GM18519 (cell line): Measurements from ENCODE around the gene SMAD3.

Experiments
- ATAC-seq: cut with Tn5 transposase; IDR thresholded peaks from one replicate; pipeline ENCODE4 v1.9.1; 2021; ENCODE audit warnings: mild to moderate bottlenecking, moderate library complexity; ENCODE audit not compliant: unreplicated experiment, low FRiP score

SMAD3 gene

DNA sequence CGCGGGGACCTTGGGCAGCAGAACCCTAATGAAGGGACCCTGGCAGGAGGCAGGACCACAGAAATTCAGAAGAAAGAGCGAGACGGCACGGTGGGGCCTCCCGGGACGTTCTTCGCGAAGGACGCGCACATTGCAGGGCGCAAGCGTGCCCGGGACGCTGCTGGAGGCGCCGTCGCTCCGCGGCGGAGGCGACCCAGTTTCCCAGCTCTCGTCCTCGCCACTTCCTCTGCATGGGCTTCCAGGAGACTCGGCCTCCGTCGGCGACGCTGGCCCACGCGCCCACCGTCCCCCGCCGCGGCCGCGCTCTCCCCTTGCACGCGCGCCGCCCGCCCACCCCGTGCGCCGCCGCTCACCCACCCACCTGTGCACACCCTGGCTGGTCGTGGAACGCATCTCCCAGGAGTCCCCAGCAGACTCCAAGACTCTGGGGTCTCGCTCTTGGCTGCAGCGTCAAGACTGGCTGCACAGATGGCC is 31.8 kb upstream of the SMAD3 start:
- no peak for ATAC-seq

DNA sequence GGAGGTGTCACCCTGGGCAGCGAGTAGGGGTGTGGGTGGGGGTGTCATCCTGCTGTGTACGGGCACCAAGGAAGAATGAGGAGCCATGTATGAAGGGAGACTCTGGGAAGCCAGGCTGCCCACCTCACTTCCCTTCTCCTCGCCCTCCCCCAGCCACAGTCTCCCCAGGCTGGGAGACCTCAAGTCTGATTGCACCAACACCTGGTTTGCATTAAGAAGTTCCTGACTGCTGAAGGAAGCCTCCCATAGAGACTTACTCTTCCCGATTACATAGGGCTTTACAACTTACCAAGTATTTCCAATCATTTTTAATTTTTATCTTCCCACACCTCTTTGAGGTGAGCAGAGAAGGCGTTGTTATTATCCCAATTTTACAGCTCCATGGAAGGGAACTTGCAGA is 29.5 kb upstream of the SMAD3 start:
- no peak for ATAC-seq

DNA sequence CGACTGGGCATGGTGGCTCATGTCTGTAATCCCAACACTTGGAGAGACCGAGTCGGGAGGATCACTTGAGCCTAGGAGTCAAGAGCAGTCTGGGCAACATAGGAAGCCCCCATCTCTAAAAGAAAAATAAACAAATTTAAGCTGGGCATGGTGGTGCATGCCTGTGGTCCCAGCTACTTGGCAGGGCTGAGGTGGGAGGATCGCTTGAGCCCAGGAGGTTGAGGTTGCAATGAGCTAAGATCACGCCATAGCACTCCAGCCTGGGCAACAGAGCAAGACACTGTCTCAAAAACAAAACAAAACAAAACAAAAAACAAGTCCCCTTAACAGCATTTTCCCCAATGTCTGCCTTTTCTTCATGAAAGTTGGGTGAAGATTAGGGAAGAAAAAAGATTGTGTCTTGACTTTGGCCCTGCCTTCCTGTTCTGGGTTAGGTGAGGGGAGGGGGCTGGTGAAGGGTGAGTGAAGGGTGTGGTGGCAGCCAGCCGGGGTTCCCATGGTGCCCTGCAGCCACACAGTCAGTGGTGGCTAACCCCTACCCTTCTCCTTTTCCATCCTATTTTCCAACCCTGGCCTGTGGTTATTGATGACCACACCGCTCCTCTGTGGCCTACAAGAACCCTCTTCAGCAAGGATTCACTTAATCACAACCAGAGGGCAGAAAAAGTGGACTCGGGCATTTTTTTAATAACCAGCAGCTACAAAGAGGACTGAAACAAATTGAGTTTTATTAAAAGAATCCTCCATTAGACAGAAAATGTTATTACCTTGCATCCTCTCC is 28.4 kb upstream of the SMAD3 start:
- ATAC-seq, result no peak

DNA sequence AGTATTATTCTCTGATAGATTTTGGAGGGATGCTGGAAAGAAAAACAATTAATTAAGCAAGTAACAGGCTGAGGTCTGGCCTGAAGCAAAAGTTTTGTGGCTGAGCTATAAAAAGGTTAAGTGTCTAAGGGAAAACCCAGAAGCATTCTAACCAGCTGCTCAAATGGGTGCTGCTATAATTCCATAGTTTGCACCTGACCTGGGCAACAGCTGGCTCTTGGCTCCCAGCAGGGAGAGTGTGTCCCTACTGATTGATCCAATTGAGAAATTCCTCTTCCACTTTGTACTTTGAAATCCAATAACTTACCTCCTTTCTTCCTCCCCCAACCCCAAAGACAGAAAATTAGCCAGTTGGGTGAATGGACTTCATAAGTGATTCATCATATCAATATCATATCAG is 27.7 kb upstream of the SMAD3 start:
- ATAC-seq, result no peak

DNA sequence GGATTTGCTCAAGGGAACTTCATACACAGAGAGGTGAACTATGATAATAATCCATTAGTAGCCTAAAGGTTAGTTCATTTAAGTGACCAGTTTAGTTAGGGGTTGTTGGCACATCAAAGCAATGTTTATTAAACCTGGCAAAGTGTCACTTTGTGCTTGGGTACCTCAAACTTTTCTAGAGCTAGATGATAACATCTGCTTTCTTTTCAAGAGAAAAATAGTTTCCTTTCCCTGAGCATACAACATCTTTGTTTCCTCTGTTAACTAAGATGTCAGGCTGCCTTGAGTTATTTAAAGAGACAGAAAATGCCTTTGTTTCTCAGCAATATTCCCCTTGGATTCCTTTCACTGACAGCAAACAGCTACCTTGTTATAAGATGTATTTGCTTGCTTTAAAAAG is 26.7 kb upstream of the SMAD3 start:
- ATAC-seq, result no peak

DNA sequence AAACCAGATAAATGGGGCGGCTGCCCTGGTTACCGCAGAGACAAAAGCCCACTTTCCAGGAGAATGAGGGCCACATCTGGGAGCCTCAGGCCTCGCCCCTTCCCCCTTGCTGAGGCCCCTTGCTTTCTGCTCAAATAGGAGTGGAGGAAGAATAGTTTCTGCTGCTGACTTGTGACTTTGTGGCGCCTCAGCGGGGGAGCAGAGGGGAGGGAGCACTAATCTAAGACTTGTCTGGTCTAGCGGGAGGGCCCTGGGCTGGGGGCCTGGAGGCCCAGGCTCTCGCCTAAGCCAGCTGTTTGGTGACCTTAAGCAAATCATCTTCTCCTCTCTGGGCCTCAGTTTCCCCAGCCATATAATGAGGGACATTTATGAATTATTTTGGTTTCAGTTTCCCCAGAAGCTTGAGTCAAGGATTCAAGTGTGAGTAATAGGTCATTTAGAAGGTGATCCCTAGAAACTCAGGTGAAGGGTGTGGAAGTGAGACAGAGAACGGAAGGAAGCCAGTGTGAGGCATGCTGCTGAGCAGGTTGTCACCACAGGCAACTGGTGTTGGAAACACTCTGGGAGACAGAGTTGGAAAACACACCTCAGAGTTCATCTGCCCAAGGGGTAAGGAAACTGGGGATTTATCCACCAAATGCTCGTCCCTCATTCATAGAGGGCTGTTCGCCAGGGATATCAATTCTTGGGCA is 25.9 kb upstream of the SMAD3 start:
- no peak for ATAC-seq

DNA sequence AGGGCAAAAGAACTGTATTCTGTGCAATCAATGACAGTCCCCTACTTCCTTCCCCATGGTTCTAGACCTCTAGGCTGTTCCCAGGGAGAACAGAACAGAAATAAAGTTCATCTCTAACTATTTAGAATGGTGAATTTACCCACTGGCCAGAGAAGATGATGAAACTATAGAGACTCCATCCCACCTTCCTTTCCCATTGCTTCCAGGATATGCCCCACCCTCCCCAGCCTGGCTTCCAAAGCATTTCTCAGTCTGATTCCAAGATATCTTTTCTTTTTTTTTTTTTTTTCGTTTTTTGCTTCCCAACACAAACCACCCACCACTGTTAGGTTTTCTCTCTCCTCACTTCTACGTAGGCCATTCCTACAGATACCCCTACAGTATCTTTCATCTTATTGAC is 25.1 kb upstream of the SMAD3 start:
- ATAC-seq, result no peak

DNA sequence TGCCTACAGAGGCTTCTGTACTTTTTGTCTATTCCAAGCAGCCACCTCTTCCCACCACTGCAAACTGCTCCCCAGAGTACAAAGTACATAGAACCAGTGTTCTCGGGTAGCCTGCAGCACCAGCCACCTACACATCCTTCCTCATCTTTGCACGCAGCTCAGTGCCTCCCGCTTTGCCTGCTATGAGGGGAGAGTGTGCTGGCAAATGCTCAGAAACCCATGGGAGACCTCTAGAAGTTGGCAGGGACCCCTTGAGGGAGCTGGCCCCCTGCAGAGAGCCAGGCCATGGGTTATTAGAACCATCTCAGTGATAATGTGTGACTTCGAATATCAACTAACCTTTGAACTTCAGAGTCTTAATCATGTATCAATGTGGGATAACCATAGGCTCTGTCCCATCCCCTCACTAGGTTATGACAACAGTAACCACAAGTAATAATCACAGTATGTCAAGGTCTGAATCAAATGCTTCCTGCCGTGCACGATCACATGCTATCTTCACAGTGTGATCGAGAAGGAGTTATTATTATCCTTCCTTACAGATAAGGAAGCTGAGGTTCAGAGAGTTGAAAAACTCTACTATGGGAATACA is 22.8 kb upstream of the SMAD3 start:
- no peak for ATAC-seq

DNA sequence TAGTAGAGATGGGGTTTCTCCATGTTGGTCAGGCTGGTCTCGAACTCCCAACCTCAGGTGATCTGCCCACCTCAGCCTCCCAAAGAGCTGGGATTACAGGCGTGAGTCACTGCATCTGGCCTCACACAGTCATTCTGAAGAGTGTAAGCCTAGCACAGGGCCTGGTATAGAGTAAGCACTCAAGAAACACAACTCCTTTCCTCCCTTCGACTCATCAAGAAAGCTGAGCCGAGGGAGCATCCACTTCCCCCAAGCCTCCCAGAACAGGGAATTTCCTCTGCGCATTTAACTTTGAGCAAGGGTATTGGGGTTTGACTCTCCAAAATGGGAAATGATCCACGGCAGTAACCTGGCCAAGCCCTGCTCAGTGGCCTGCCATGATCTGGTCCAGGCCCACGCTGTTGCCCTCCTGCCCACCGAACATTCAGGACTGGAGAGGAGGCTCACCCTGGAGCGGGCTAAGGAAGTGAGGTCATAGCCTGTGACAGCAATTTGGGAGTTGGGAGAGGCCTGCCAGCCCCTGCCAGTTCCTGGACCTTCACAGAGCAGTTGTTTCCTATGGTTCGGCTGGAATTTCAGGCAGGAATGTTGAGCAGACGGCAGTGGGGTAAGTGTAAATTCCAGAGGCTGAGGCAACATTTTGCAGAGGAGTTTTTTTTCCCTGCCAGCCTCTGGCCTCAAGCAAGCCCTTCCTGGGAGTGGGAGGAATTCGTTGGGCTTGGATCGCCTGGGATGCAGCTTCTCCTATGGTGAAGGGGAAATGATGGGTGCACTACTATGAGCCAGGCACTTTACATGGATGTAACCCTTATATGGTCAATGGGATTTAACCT is 21.2 kb upstream of the SMAD3 start:
- no peak for ATAC-seq

DNA sequence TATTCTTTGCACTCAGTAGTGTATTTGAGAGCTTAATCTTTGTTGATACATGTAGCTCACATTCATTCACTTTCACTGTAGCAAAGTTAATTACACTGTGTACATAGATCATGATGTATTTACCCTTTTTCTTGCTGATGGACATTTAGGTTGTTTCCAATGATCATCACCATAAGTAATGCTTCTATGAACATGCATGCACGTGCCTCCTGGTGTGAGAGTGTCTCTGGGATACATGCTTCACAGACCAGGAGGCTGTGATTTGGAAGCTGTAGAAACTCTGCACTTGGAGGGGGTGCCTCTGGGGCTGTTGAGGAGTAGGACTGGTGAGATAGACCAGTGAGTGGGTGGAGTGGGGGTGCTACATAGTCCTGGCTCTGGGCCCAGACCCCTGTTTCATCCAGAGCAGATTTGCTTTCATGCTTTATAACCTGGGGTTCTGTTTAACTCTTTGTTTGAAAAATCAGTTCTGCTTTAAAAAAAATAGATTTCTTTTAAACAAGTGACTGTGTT is 18.2 kb upstream of the SMAD3 start:
- ATAC-seq, result no peak

DNA sequence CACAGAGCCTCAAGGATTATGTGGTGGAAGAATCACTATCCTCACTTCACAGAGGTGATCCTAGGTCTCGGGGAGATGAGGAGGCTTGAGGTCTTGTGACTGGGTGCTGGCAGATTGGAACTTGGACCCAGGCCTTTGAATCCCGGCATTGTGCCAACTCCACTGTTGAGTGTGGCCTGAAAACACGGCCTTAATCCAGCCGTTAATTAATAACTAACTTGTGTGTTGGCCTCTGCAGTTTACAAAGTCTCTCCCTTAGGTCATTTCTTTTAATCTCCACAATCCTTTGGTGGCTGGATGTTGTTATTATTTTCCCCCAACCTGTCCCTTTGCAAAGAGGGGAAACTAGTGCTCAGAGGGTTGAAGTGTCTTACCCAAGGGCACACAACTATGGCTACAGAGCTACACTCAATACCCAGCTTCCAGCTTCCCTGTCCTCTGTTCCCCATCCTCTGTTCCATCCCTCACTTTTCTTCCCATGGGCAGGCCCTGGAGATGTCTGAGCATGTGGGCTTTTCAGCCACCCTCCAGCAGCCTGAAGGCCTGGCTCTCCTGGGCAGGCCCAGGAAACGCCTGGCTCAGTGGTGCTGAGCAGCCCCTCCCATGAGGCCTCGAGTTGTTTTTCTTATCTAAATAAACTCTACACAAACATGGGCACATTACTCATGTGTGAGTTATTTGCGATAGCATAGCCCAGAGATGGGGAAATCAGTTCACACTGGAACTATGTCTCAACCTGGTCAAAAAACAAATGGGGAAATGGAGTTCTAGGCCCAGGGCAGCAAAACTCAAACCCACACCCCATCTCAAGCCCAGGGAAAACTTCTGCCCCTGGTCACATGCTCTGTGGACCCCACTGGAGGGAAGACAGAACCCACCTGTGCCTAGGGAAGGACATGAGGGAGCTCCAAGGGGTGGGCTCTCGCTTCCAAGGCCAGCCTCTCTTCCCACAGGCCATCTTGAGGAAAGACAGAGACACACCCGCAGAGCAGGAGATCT is 16.8 kb upstream of the SMAD3 start:
- no peak for ATAC-seq

DNA sequence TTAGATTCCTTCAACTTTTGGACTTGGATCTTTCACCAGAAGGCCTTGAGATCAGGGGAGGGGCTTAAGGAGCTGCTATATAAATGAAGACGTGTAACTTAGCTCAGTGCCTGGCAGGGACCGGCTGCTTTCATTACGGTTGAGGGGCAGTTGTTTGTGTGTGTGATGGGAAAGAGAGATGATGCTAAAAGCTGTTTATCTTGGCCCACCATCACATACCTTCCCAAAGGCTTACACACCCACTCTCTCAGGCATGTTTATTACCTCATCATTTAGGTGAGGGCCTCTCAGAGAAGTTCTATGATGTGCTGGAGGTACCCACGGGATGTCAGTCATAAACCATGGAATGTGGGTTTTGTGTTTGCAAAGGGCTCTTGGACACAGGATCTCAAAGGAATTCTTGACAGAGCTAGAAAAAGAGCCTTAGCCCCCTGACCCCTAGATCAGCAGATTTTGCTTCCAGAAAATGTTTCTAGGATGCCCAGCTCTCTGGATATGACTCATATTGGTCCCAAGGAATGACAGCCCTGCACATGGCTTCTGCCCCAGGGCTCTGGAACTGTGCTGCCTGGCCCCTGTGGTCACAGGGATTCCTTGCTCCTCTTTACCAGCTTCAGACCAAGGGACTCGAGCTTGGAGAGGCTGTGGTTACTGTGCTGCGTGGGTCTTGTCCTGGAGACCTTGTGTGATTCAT is 15.9 kb upstream of the SMAD3 start:
- no peak for ATAC-seq

DNA sequence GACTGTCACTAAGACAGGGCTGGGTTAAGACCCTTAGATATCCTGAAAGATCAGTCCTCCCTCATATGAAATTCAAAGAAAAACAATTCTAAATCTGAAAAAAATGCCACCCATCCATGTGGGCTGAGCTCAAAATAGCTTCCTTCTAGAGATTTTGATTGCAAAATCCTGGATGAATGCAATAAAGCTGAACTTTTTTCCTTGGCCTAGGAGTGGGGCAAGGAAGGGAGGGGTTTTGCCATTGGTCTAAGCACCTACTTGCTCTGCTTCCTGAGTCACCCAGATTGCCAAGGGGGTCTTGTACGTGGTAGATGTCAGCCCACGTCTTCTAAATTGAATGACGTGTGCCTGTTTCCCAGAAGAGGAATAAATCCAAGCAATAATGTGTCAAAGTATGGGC is 15.3 kb upstream of the SMAD3 start:
- ATAC-seq, result no peak

DNA sequence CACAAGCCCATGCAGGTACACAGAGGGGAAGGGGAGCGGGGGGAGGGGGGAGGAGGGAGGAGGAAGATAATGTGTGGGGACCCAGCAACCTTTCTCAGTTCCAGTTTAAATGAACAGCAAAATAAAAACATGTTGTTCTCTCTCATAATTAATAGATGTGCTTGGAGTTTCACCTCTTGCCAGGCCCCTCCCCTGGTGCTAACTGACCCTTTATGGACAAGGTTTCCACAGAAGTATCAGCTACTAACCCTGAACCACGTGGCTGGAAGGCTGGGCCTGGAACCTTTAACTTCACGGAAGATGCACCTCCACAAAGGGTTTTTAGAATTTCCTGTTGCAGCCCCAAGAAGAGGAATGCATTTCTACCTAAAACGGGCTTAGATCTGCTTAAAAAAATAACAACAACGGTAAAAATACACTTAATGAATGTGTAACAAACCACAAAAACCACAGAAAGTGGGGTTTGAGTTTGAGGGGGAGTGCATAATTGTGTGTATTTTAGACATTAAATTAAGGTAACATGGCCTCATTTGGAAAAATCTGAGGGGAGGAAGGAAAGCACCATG is 14.8 kb upstream of the SMAD3 start:
- no peak for ATAC-seq

DNA sequence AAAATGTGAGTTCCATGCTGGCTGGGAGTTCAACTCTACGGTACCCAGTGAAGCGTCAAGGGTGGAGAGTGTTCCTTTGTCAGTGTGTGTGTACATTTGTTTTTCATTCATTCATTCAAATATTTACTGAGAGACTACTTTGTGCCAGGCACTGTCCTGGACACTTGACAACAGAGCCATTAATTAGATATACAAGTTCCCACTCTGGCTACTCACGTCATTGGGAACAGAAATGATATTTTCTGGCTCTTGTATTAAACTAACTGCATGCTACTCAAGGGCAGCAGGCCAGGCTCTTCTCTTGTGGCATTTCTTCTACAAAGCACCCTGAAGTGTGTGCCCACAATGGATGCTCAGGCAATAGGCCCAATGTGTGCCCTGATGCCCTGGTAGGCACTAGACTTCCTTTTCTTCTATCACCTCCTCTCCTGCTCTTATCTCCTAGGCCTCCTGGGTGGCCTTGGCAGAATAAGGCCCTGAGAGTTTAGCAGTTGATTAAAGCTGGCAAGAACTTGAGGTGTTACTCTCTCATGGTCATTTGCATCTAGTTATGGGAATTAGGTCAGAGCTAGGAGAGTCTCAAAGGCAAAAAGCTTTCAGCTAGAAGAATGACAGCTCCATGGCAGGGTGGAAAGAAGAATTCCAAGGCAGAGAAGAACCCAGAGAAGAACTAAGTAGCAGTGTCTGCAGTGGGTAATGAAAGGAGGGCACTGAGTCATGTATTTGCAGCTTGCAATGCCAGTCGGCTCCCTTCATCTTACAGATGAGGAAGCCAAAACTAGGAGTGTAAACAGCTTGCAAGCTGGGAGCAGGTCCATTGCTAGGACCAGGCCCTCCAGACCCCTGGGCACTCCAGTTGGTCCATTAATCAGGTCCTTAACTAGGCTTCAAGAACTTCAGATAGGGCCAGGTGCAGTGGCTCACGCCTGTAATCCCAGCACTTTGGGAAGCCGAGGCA is 14.0 kb upstream of the SMAD3 start:
- ATAC-seq, result no peak

DNA sequence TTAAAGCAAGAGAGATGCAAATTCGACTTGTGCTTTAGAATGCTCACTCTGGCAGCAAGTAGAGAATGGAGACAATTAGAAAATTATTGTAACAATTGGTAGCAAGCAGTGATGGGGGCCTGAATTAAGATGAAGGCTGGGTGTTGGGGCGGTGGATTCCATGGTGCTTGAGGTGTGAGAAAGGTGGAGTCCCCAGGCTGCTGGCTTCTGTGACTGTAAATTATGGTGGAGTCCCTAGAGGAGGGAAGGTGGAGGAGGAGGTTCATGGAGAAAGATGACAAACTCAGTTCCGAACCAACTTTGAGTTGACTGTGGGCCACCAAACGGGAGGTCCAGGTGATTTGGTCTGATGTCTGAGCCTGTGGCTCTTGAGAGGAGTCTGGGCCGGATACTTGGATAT is 10.7 kb upstream of the SMAD3 start:
- ATAC-seq, result no peak

DNA sequence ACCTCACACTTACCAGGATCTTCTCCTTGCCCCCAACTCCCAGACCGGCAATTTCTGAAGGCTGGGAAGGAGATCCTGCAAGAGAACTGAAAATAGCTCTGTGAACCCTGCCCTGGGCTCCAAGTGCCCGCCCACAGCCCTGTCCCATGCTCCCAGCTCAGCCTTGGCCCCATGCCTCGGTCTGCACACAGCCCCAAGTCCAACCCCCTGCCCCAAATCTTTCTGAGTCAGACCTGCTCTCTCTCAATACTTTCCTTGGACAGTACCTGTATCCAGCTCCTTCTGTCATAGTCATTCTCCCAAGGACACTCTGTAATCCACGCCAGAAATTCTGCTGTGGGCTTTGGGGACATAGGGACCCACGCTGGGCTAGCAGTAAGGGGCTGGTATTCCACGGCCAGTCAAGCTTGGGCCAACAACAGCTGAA is 6.3 kb upstream of the SMAD3 start:
- ATAC-seq, result no peak
